HepG2 (cell line): ENCODE measurements around the gene NADK2. TPM values are rescaled to one million over a fixed set of nuclear protein-coding genes. Genes with fewer than 3 reads are reported as not detected.

Experiments
- ATAC-seq: fragments of 200-7000 bp; cut with Tn5 transposase; 3 replicates; pipeline ENCODE4 v1.9.1; 2020; ENCODE audit warnings: mild to moderate bottlenecking, moderate library complexity
- BruUV-seq: library from RNA; stranded (reverse); fragments of 400-500 nt; replicated peaks from 2 replicates; lab custom pipeline; 2021; lab: Mats Ljungman, UMichigan
- CTCF ChIA-PET: fragments of 300-600 bp; formaldehyde crosslinking; extraction: SDS; loops from one replicate; lab custom pipeline; 2021; ENCODE audit warnings: low total read pairs, inconsistent platforms, low intra/inter-chr PET ratio; lab: Yijun Ruan, JAX
- POLR2A ChIA-PET: fragments of 350-600 bp; sonication (Branson Sonifier 250); formaldehyde crosslinking; loops from one replicate; lab custom pipeline; 2020; ENCODE audit warnings: antibody characterized with exemption, inconsistent platforms; lab: Yijun Ruan, JAX
- DNase-seq: peaks from one replicate; pipeline ENCODE4 v3.0.0-alpha.2; 2015; ENCODE audit warnings: low spot score
- FAIRE-seq: peaks from 3 replicates; lab custom pipeline; 2011; peaks lifted over from hg19 to GRCh38; lab: Jason Lieb, UNC
- H2AFZ ChIP-seq: one replicate; pipeline ENCODE4 v1.6.1; 2011; ENCODE audit warnings: low read length, inconsistent platforms
- H3K27ac ChIP-seq: fragments of 300-600 bp; 3 replicates; pipeline ENCODE4 v1.8.0; 2011; ENCODE audit warnings: mixed run types, mild to moderate bottlenecking, mixed read lengths, low read length, inconsistent platforms; ENCODE audit not compliant: insufficient read depth; ENCODE audit errors: extremely low read length
- H3K27me3 ChIP-seq, 2 experiments: fragments of 200-600 bp in 1 of 2; 2 replicates in 1 of 2; 3 replicates in 1 of 2; pipeline versions ENCODE4 v1.6.0 to v1.8.0; 2011; ENCODE audit warnings: low read length in 2 of 2, mild to moderate bottlenecking in 2 of 2, moderate library complexity in 2 of 2, inconsistent platforms in 1 of 2; ENCODE audit not compliant: insufficient read depth in 2 of 2, control insufficient read depth in 1 of 2
- H3K36me3 ChIP-seq, 2 experiments: fragments of 200-600 bp in 1 of 2; replicated peaks in 1 of 2; 2 replicates in 1 of 2; 3 replicates in 1 of 2; pipeline versions ENCODE4 v1.5.1 to v1.8.0; 2011; ENCODE audit warnings: low read length in 2 of 2, inconsistent platforms in 1 of 2; ENCODE audit not compliant: insufficient read depth in 2 of 2, control insufficient read depth in 1 of 2
- H3K4me1 ChIP-seq: 2 replicates; pipeline ENCODE4 v1.5.1; 2012; ENCODE audit warnings: low read length, inconsistent platforms; ENCODE audit not compliant: insufficient read depth
- H3K4me2 ChIP-seq: 2 replicates; pipeline ENCODE4 v1.6.0; 2011; ENCODE audit warnings: low read depth, low read length, inconsistent platforms
- H3K4me3 ChIP-seq, 3 experiments: fragments of 200-600 bp in 1 of 3; sonication (generic), shearing (Covaris generic) in 1 of 3; replicated peaks in 1 of 3; 2 replicates each; pipeline ENCODE4 v1.5.1; 2011 to 2016; ENCODE audit warnings: low read length in 3 of 3, inconsistent platforms in 2 of 3, low read depth in 2 of 3, mild to moderate bottlenecking in 2 of 3, control low read depth in 1 of 3, mixed read lengths in 1 of 3; ENCODE audit not compliant: insufficient read depth in 1 of 3
- H3K79me2 ChIP-seq: one replicate; pipeline ENCODE4 v1.6.1; 2011; ENCODE audit warnings: low read length, inconsistent platforms; ENCODE audit not compliant: insufficient read depth
- H3K9ac ChIP-seq: 2 replicates; pipeline ENCODE4 v1.6.0; 2011; ENCODE audit warnings: mild to moderate bottlenecking, low read depth, low read length, inconsistent platforms; ENCODE audit not compliant: insufficient read depth
- H3K9me3 ChIP-seq: 2 replicates; pipeline ENCODE4 v1.5.1; 2012; ENCODE audit warnings: mild to moderate bottlenecking, low read length
- H4K20me1 ChIP-seq: 2 replicates; pipeline ENCODE4 v1.6.0; 2011; ENCODE audit warnings: inconsistent platforms, mild to moderate bottlenecking, low read length, moderate library complexity; ENCODE audit not compliant: insufficient read depth
- AKAP8 ChIP-seq: sonication (generic); formaldehyde crosslinking; IDR thresholded peaks from 2 replicates; pipeline ENCODE4 v1.5.1; 2020; ENCODE audit warnings: mild to moderate bottlenecking, missing genetic modification reagents
- CCAR2 ChIP-seq: fragments of 200-400 bp; formaldehyde crosslinking; optimal IDR thresholded peaks from 2 replicates; pipeline ENCODE3; 2018; ENCODE audit warnings: low read depth, mild to moderate bottlenecking, low read length, moderate library complexity
- ELF3 ChIP-seq: IDR thresholded peaks from 2 replicates; pipeline ENCODE4 v1.6.1; 2016; ENCODE audit warnings: missing genetic modification reagents, missing compliant biosample characterization
- GTF2F1 ChIP-seq: fragments of 150-350 bp; IDR thresholded peaks from 2 replicates; pipeline ENCODE4 v1.6.1; 2014; ENCODE audit warnings: low read length
- KLF11 ChIP-seq: IDR thresholded peaks from 2 replicates; pipeline ENCODE4 v1.6.1; 2016; ENCODE audit warnings: missing compliant biosample characterization
- MLLT10 ChIP-seq: sonication (generic); formaldehyde crosslinking; IDR thresholded peaks from 2 replicates; pipeline ENCODE4 v1.4.0; 2020; ENCODE audit warnings: missing genetic modification reagents
- MYC ChIP-seq: sonication (generic); formaldehyde crosslinking; IDR thresholded peaks from 2 replicates; pipeline ENCODE4 v1.9.0; 2021; ENCODE audit warnings: missing genetic modification reagents, borderline replicate concordance
- NCOA1 ChIP-seq: sonication (generic); formaldehyde crosslinking; IDR thresholded peaks from 2 replicates; pipeline ENCODE4 v1.9.0; 2021; ENCODE audit warnings: missing genetic modification reagents
- NCOR1 ChIP-seq: fragments of 200-600 bp; sonication (generic); IDR thresholded peaks from 2 replicates; pipeline ENCODE4 v1.7.0; 2017; ENCODE audit warnings: antibody characterized with exemption, low read length, borderline replicate concordance
- POLR2G ChIP-seq: fragments of 200-400 bp; formaldehyde crosslinking; IDR thresholded peaks from 2 replicates; pipeline ENCODE4 v1.6.1; 2018; ENCODE audit warnings: mild to moderate bottlenecking, low read depth, low read length, moderate library complexity
- RARG ChIP-seq: sonication (generic); formaldehyde crosslinking; IDR thresholded peaks from 2 replicates; pipeline ENCODE4 v1.4.0; 2020; ENCODE audit warnings: low read depth, mild to moderate bottlenecking, missing genetic modification reagents
- RFX3 ChIP-seq: IDR thresholded peaks from 2 replicates; pipeline ENCODE4 v1.6.1; 2016; ENCODE audit warnings: missing biosample characterization, missing genetic modification reagents
- SMARCE1 ChIP-seq: fragments of 450-650 bp; IDR thresholded peaks from 2 replicates; pipeline ENCODE4 v1.6.1; 2017; ENCODE audit warnings: borderline replicate concordance
- TAF15 ChIP-seq: fragments of 200-400 bp; formaldehyde crosslinking; IDR thresholded peaks from one replicate; pipeline ENCODE4 v1.6.1; 2018; ENCODE audit warnings: mild to moderate bottlenecking, low read depth, low read length; ENCODE audit not compliant: poor library complexity, severe bottlenecking
- ZBTB7B ChIP-seq: sonication (generic); formaldehyde crosslinking; IDR thresholded peaks from 2 replicates; pipeline ENCODE4 v1.4.0; 2020; ENCODE audit warnings: missing genetic modification reagents
- ZKSCAN8 ChIP-seq: IDR thresholded peaks from 2 replicates; pipeline ENCODE4 v1.6.1; 2016; ENCODE audit warnings: borderline replicate concordance, missing genetic modification reagents, missing compliant biosample characterization
- ZNF230 ChIP-seq: sonication (generic); formaldehyde crosslinking; IDR thresholded peaks from 2 replicates; pipeline ENCODE4 v1.4.0; 2020; ENCODE audit warnings: mild to moderate bottlenecking, missing genetic modification reagents
- ZNF329 ChIP-seq: sonication (generic); formaldehyde crosslinking; IDR thresholded peaks from 2 replicates; pipeline ENCODE4 v1.9.0; 2021; ENCODE audit warnings: low read depth, mild to moderate bottlenecking, missing genetic modification reagents
- ZNF564 ChIP-seq: sonication (generic); formaldehyde crosslinking; IDR thresholded peaks from 2 replicates; pipeline ENCODE4 v1.8.1; 2023; ENCODE audit warnings: mild to moderate bottlenecking, missing genetic modification reagents
- ZNF737 ChIP-seq: sonication (generic); formaldehyde crosslinking; IDR thresholded peaks from 2 replicates; pipeline ENCODE4 v1.5.0; 2020; ENCODE audit warnings: missing genetic modification reagents, mild to moderate bottlenecking, borderline replicate concordance
- ZSCAN30 ChIP-seq: sonication (generic); formaldehyde crosslinking; IDR thresholded peaks from 2 replicates; pipeline ENCODE4 v1.5.0; 2020; ENCODE audit warnings: mild to moderate bottlenecking, missing genetic modification reagents
- WGBS: methylation state at CpG from one replicate; pipeline ENCODE4 v1.1.6; 2017; ENCODE audit warnings: low lambda C conversion rate; 5-methylcytosine and 5-hydroxymethylcytosine counted together
- in situ Hi-C: cut with HindIII; loops from 2 replicates; pipeline ENCODE4 v1.10.0; 2017; ENCODE audit warnings: low pct_unique_long_range_greater_than_20kb; ENCODE audit not compliant: extremely low pct_ligation_motif_present
- intact Hi-C: fragments of 100-400 bp; cut with micrococcal nuclease; formaldehyde crosslinking; loops from one replicate; pipeline ENCODE4 v1.10.0; 2022; ENCODE audit not compliant: unreplicated experiment
- polyA plus RNA-seq, 8 experiments: library from polyadenylated mRNA; depleted of rRNA in 3 of 8; stranded (reverse) in 7 of 8; unstranded in 1 of 8; fragments of >200 nt; fragmentation: Illumina TruSeq in 4 of 8; extraction: Trizol in 4 of 8; gene quantifications; 2 replicates each; pipeline versions ENCODE4 v1.2.1 to v1.2.3, GENCODE V29; 2011 to 2016; ENCODE audit warnings: low read depth in 4 of 8, missing spikeins in 1 of 8, mixed read lengths in 1 of 8; ENCODE audit not compliant: insufficient read depth in 1 of 8
- total RNA-seq, 5 experiments: library from RNA; depleted of rRNA; stranded (reverse); fragments of >200 nt; fragmentation: Illumina TruSeq; extraction: Trizol; gene quantifications; 2 replicates each; pipeline ENCODE4 v1.2.3, GENCODE V29; 2016; ENCODE audit warnings: low read depth in 1 of 5
- TF ChIP-seq, protein P1 (sequence below): sonication (generic); formaldehyde crosslinking; IDR thresholded peaks from 2 replicates; pipeline ENCODE4 v1.8.1; 2023; ENCODE audit warnings: missing genetic modification reagents, mild to moderate bottlenecking, borderline replicate concordance
- TF ChIP-seq, protein P2 (sequence below): sonication (generic); formaldehyde crosslinking; conservative IDR thresholded peaks from 2 replicates; pipeline ENCODE4 v1.4.0; 2020; ENCODE audit warnings: missing genetic modification reagents

The NADK2 gene
- total and polyA plus RNA-seq, 2 of the 13 experiments (the other 11 are each of a cell fraction or from before 2014, with no cell fraction given): 13.9 to 71.4 TPM

DNA sequence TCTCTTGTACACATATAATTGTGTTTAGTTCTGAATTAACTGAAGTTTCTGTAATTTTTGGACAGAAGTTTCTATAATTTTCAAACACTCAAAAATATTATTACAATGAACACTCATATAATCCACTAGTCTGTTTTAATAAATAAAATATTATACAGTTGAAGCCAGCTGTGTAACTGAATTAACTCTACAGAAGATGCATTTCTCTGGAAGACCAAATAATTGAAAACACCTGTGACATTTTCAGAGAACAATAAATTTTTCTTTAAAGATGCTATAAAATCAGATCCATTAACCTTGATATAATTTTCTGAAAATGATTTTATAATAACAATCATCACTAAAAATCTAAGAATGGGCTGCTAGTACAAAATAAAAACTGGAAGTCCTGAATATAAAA, 14.7 kb downstream of the NADK2 start:
- ChIA-PET CTCF (no interaction called here), POLR2A (interaction anchor here (1.2 to 5.2 kb wide), 2 partner anchors 14 to 75 kb away, joined by 7 to 68 read pairs; partner anchors contain the start of genes LMBRD2, NADK2 and SKP2)
- ATAC-seq: no peak

DNA sequence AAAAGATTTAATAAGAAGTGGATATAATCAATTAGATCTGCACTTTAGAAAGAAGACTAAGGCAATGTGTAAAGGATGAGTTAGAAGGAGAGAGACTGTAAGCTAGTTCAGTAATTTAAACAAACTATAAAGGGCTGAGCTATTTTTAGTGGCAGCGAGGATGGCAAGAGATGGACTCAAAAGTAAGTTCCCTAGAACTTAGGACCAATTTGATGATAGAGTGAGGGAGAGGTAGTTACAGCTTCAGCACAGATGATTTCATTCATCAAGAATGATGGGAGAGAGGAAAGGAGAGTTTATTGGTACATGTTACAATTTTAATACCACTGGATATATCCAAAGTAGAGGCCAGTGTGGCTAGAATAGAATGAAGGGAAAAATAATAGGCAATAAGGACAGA, 19.1 kb downstream of the NADK2 start:
- peaks cover under 1% of the 10 kb centered on the region; the same call in 1 of the 2 replicates for H3K4me1 ChIP-seq
- DNase-seq (no peak), ATAC-seq (no peak), FAIRE-seq (no peak)
- 100% methylated on average over 1 of the region's 1 CpG for WGBS
- no peak overlapping the region for H3K27ac ChIP-seq
- H3K4me2 ChIP-seq: no peak overlapping the region
- ChIA-PET POLR2A (no interaction called here), CTCF (no interaction called here)
- in situ Hi-C loops: no loop called here
- no peak for TF ChIP-seq NCOA1 (CRISPR knock-in tag)
- TF ChIP-seq ZNF564 (CRISPR knock-in tag): no peak
- no peak for TF ChIP-seq ZNF329 (CRISPR knock-in tag)
- TF ChIP-seq, protein P1, sequence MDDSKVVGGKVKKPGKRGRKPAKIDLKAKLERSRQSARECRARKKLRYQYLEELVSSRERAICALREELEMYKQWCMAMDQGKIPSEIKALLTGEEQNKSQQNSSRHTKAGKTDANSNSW: no peak
- TF ChIP-seq ZBTB7B (CRISPR knock-in tag): no peak
- TF ChIP-seq, protein P2, sequence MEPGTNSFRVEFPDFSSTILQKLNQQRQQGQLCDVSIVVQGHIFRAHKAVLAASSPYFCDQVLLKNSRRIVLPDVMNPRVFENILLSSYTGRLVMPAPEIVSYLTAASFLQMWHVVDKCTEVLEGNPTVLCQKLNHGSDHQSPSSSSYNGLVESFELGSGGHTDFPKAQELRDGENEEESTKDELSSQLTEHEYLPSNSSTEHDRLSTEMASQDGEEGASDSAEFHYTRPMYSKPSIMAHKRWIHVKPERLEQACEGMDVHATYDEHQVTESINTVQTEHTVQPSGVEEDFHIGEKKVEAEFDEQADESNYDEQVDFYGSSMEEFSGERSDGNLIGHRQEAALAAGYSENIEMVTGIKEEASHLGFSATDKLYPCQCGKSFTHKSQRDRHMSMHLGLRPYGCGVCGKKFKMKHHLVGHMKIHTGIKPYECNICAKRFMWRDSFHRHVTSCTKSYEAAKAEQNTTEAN (CRISPR knock-in tag): no peak
- no peak for TF ChIP-seq MYC (CRISPR knock-in tag)
- no peak for TF ChIP-seq MLLT10 (CRISPR knock-in tag)
- no peak for TF ChIP-seq AKAP8 (CRISPR knock-in tag)
- no peak for TF ChIP-seq SMARCE1
- no peak for TF ChIP-seq ZNF230 (CRISPR knock-in tag)
- TF ChIP-seq RARG (CRISPR knock-in tag): no peak
- TF ChIP-seq ELF3 (CRISPR knock-in tag): no peak
- no peak for TF ChIP-seq RFX3
- no peak for TF ChIP-seq ZNF737 (CRISPR knock-in tag)
- no peak for TF ChIP-seq CCAR2
- no peak for TF ChIP-seq TAF15
- no peak for TF ChIP-seq ZSCAN30 (CRISPR knock-in tag)
- TF ChIP-seq GTF2F1: no peak
- H3K9me3 ChIP-seq: no peaks in the 10 kb centered on the region
- H3K27me3 ChIP-seq: no peaks in the 10 kb centered on the region
- BruUV-seq: no TSS peak
- intact Hi-C loops: no loop called here
- no peak overlapping the region for H3K9ac ChIP-seq
- H2AFZ ChIP-seq: no peak overlapping the region
- no peaks in the 10 kb centered on the region for H4K20me1 ChIP-seq
- no peaks in the 10 kb centered on the region for H3K79me2 ChIP-seq
- H3K4me3 ChIP-seq: no peak overlapping the region
- peaks cover 6 to 64% of the 10 kb centered on the region in 2 experiments for H3K36me3 ChIP-seq

More for the DNA sequence above, 14.7 kb downstream of the NADK2 start:
- intact Hi-C loops (no loop called here), in situ Hi-C loops (no loop called here)
- Histone ChIP-seq H3K9me3 (no peaks in the 10 kb centered on the region), H3K9ac (no peak overlapping the region), H3K36me3 (peaks cover 2 to 36% of the 10 kb centered on the region in 2 experiments; a peak in 3 of 5 replicates), H3K4me2 (no peak overlapping the region), H3K27ac (no peak overlapping the region), H3K4me3 (no peak overlapping the region), H2AFZ (no peak overlapping the region), H3K79me2 (peaks cover 16% of the 10 kb centered on the region), H4K20me1 (no peaks in the 10 kb centered on the region; the same call in 1 of the 2 replicates), H3K27me3 (no peaks in the 10 kb centered on the region), H3K4me1 (peaks cover 27% of the 10 kb centered on the region)
- TF ChIP-seq ZKSCAN8 (CRISPR knock-in tag): no peak
- no peak for TF ChIP-seq POLR2G
- TF ChIP-seq KLF11 (CRISPR knock-in tag): no peak
- no peak for TF ChIP-seq NCOR1
- DNase-seq (no peak), FAIRE-seq (no peak)
- BruUV-seq: no TSS peak
